Measurements from ENCODE around the gene NSL1.
"Not testable (repeated sequence)": the region's sequence is repeated elsewhere in the genome, so short reads cannot be mapped to it uniquely, and the experiment has no call there.

Gene NSL1

GRCh38 chr1:212724679-212725078 is 66.9 kb downstream of the NSL1 start:
- not testable (repeated sequence) for H3K79me2 ChIP-seq (ENCODE audit: control insufficient read depth, insufficient read depth, low read length, unreplicated experiment); H3K4me3 ChIP-seq (ENCODE audit: low read depth, low read length); H2AFZ ChIP-seq (ENCODE audit: low read length, unreplicated experiment); H3K27me3 ChIP-seq (ENCODE audit: insufficient read depth, low read length); H3K27ac ChIP-seq (ENCODE audit: low read depth, low read length); H3K36me3 ChIP-seq (ENCODE audit: insufficient read depth, low read length)
- H3K4me1 ChIP-seq (ENCODE audit: control insufficient read depth, insufficient read depth, low read length, unreplicated experiment), result peaks cover 15% of the 10 kb centered on the region

GRCh38 chr1:212722270-212722957 is 69.2 kb downstream of the NSL1 start:
- H3K4me3 ChIP-seq (ENCODE audit: low read depth, low read length), result no peak overlapping the region
- no peaks in the 10 kb centered on the region for H3K79me2 ChIP-seq (ENCODE audit: control insufficient read depth, insufficient read depth, low read length, unreplicated experiment)
- H3K4me1 ChIP-seq (ENCODE audit: control insufficient read depth, insufficient read depth, low read length, unreplicated experiment), result peaks cover 15% of the 10 kb centered on the region
- no peak overlapping the region for H3K27ac ChIP-seq (ENCODE audit: low read depth, low read length)
- H2AFZ ChIP-seq (ENCODE audit: low read length, unreplicated experiment), result no peak overlapping the region
- H3K36me3 ChIP-seq (ENCODE audit: insufficient read depth, low read length), result no peaks in the 10 kb centered on the region
- H3K27me3 ChIP-seq (ENCODE audit: insufficient read depth, low read length), result no peaks in the 10 kb centered on the region

GRCh38 chr1:212721388-212722247 is 70.0 kb downstream of the NSL1 start:
- Histone ChIP-seq H3K4me3 (ENCODE audit: low read depth, low read length) (peak overlapping the region; percentile 30), H3K27ac (ENCODE audit: low read depth, low read length) (no peak overlapping the region), H3K4me1 (ENCODE audit: control insufficient read depth, insufficient read depth, low read length, unreplicated experiment) (peaks cover 15% of the 10 kb centered on the region)

GRCh38 chr1:212719633-212720032 is 71.9 kb downstream of the NSL1 start:
- Histone ChIP-seq H3K27me3 (ENCODE audit: insufficient read depth, low read length) (no peaks in the 10 kb centered on the region), H3K4me3 (ENCODE audit: low read depth, low read length) (no peak overlapping the region), H3K4me1 (ENCODE audit: control insufficient read depth, insufficient read depth, low read length, unreplicated experiment) (peaks cover 15% of the 10 kb centered on the region), H2AFZ (ENCODE audit: low read length, unreplicated experiment) (no peak overlapping the region), H3K36me3 (ENCODE audit: insufficient read depth, low read length) (no peaks in the 10 kb centered on the region), H3K27ac (ENCODE audit: low read depth, low read length) (no peak overlapping the region), H3K79me2 (ENCODE audit: control insufficient read depth, insufficient read depth, low read length, unreplicated experiment) (no peaks in the 10 kb centered on the region)

More at GRCh38 chr1:212721388-212722247, 70.0 kb downstream of the NSL1 start:
- no peak overlapping the region for H2AFZ ChIP-seq (ENCODE audit: low read length, unreplicated experiment)
- no peaks in the 10 kb centered on the region for H3K27me3 ChIP-seq (ENCODE audit: insufficient read depth, low read length)
- H3K79me2 ChIP-seq (ENCODE audit: control insufficient read depth, insufficient read depth, low read length, unreplicated experiment), result no peaks in the 10 kb centered on the region
- H3K36me3 ChIP-seq (ENCODE audit: insufficient read depth, low read length), result no peaks in the 10 kb centered on the region

GRCh38 chr1:212718499-212718898 is 73.1 kb downstream of the NSL1 start:
- no peaks in the 10 kb centered on the region for H3K27me3 ChIP-seq (ENCODE audit: insufficient read depth, low read length)
- no peaks in the 10 kb centered on the region for H3K36me3 ChIP-seq (ENCODE audit: insufficient read depth, low read length)
- H3K4me3 ChIP-seq (ENCODE audit: low read depth, low read length), result no peak overlapping the region
- H3K79me2 ChIP-seq (ENCODE audit: control insufficient read depth, insufficient read depth, low read length, unreplicated experiment), result no peaks in the 10 kb centered on the region
- no peak overlapping the region for H2AFZ ChIP-seq (ENCODE audit: low read length, unreplicated experiment)
- no peak overlapping the region for H3K27ac ChIP-seq (ENCODE audit: low read depth, low read length)
- H3K4me1 ChIP-seq (ENCODE audit: control insufficient read depth, insufficient read depth, low read length, unreplicated experiment), result peaks cover 15% of the 10 kb centered on the region

- Histone ChIP-seq H3K27ac (ENCODE audit: low read depth, low read length) (no peak overlapping the region), H3K4me3 (ENCODE audit: low read depth, low read length) (no peak overlapping the region), H3K4me1 (ENCODE audit: control insufficient read depth, insufficient read depth, low read length, unreplicated experiment) (peaks cover 17% of the 10 kb centered on the region), H3K27me3 (ENCODE audit: insufficient read depth, low read length) (no peaks in the 10 kb centered on the region), H2AFZ (ENCODE audit: low read length, unreplicated experiment) (no peak overlapping the region), H3K79me2 (ENCODE audit: control insufficient read depth, insufficient read depth, low read length, unreplicated experiment) (no peaks in the 10 kb centered on the region), H3K36me3 (ENCODE audit: insufficient read depth, low read length) (no peaks in the 10 kb centered on the region)
These were observed 75.4 kb downstream of the NSL1 start for GRCh38 chr1:212716161-212716560.

- no peaks in the 10 kb centered on the region for H3K79me2 ChIP-seq (ENCODE audit: control insufficient read depth, insufficient read depth, low read length, unreplicated experiment)
These were observed 78.0 kb downstream of the NSL1 start for GRCh38 chr1:212713465-212714136.

GRCh38 chr1:212712451-212713303 is 78.9 kb downstream of the NSL1 start:
- Histone ChIP-seq H3K4me3 (ENCODE audit: low read depth, low read length) (no peak overlapping the region), H3K27ac (ENCODE audit: low read depth, low read length) (peak overlapping the region; percentile 55), H3K4me1 (ENCODE audit: control insufficient read depth, insufficient read depth, low read length, unreplicated experiment) (peaks cover 15% of the 10 kb centered on the region), H2AFZ (ENCODE audit: low read length, unreplicated experiment) (no peak overlapping the region), H3K36me3 (ENCODE audit: insufficient read depth, low read length) (no peaks in the 10 kb centered on the region), H3K27me3 (ENCODE audit: insufficient read depth, low read length) (no peaks in the 10 kb centered on the region), H3K79me2 (ENCODE audit: control insufficient read depth, insufficient read depth, low read length, unreplicated experiment) (no peaks in the 10 kb centered on the region)

More at GRCh38 chr1:212713465-212714136, 78.0 kb downstream of the NSL1 start:
- Histone ChIP-seq H3K36me3 (ENCODE audit: insufficient read depth, low read length) (no peaks in the 10 kb centered on the region), H3K27ac (ENCODE audit: low read depth, low read length) (no peak overlapping the region), H3K4me1 (ENCODE audit: control insufficient read depth, insufficient read depth, low read length, unreplicated experiment) (peaks cover 15% of the 10 kb centered on the region), H3K27me3 (ENCODE audit: insufficient read depth, low read length) (no peaks in the 10 kb centered on the region), H2AFZ (ENCODE audit: low read length, unreplicated experiment) (no peak overlapping the region), H3K4me3 (ENCODE audit: low read depth, low read length) (no peak overlapping the region)

GRCh38 chr1:212711974-212712373 is 79.6 kb downstream of the NSL1 start:
- not testable (repeated sequence) for H3K4me3 ChIP-seq (ENCODE audit: low read depth, low read length); H3K79me2 ChIP-seq (ENCODE audit: control insufficient read depth, insufficient read depth, low read length, unreplicated experiment); H2AFZ ChIP-seq (ENCODE audit: low read length, unreplicated experiment); H3K36me3 ChIP-seq (ENCODE audit: insufficient read depth, low read length); H3K27me3 ChIP-seq (ENCODE audit: insufficient read depth, low read length)
- peaks cover 15% of the 10 kb centered on the region for H3K4me1 ChIP-seq (ENCODE audit: control insufficient read depth, insufficient read depth, low read length, unreplicated experiment)
- H3K27ac ChIP-seq (ENCODE audit: low read depth, low read length), result peak overlapping the region; percentile 45

GRCh38 chr1:212710566-212710965 is 81.0 kb downstream of the NSL1 start:
- no peaks in the 10 kb centered on the region for H3K36me3 ChIP-seq (ENCODE audit: insufficient read depth, low read length)
- H2AFZ ChIP-seq (ENCODE audit: low read length, unreplicated experiment), result no peak overlapping the region
- H3K4me1 ChIP-seq (ENCODE audit: control insufficient read depth, insufficient read depth, low read length, unreplicated experiment), result peaks cover 15% of the 10 kb centered on the region
- H3K4me3 ChIP-seq (ENCODE audit: low read depth, low read length), result no peak overlapping the region
- H3K27me3 ChIP-seq (ENCODE audit: insufficient read depth, low read length), result no peaks in the 10 kb centered on the region
- no peak overlapping the region for H3K27ac ChIP-seq (ENCODE audit: low read depth, low read length)
- H3K79me2 ChIP-seq (ENCODE audit: control insufficient read depth, insufficient read depth, low read length, unreplicated experiment), result no peaks in the 10 kb centered on the region
